ENCODE results near the gene DPPA3.
"Not testable (repeated sequence)": the region's sequence is repeated elsewhere in the genome, so short reads cannot be mapped to it uniquely, and the experiment has no call there.

The DPPA3 gene

DNA sequence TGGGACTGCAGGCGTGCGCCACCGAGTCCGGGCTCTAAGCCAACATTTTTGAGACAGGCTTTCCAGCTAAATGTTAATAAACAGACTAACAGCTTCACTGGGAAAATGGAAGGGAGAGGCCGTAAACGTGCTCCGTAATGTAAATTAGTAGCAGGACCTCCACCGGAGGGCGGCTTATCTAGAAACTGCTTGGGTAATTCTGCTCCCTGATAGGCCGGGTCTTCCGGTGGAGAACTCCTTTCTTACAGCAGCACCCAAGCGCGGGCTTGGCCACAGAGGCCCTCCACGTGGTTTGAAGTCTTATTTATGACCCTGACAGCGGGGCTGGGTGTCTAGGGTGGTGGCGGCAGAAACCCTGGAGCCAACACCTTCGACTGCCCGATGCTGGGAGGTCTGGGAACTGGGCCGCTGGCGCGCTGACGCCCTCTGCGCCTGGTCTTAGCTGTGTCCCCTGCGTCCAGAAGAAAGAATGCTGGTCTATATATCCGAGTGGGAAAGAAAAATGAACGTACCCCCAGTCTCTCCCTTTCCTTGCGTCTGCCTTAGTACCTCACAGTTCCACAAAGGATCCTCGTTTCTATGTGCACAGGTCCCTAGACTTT lies 1.7 kb downstream of the DPPA3 start:
- Mint-ChIP-seq H3K27ac (no peak overlapping the region), H3K36me3 (ENCODE audit: low read depth) (no peaks in the 10 kb centered on the region), H3K4me3 (no peak overlapping the region), H3K9me3 (peaks cover 16% of the 10 kb centered on the region), H3K4me1 (peaks cover 20% of the 10 kb centered on the region), H3K27me3 (ENCODE audit: low read depth, poor library complexity) (no peaks in the 10 kb centered on the region)
- no peak for DNase-seq
- TF ChIP-seq, protein P1, sequence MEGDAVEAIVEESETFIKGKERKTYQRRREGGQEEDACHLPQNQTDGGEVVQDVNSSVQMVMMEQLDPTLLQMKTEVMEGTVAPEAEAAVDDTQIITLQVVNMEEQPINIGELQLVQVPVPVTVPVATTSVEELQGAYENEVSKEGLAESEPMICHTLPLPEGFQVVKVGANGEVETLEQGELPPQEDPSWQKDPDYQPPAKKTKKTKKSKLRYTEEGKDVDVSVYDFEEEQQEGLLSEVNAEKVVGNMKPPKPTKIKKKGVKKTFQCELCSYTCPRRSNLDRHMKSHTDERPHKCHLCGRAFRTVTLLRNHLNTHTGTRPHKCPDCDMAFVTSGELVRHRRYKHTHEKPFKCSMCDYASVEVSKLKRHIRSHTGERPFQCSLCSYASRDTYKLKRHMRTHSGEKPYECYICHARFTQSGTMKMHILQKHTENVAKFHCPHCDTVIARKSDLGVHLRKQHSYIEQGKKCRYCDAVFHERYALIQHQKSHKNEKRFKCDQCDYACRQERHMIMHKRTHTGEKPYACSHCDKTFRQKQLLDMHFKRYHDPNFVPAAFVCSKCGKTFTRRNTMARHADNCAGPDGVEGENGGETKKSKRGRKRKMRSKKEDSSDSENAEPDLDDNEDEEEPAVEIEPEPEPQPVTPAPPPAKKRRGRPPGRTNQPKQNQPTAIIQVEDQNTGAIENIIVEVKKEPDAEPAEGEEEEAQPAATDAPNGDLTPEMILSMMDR (IDR thresholded peaks at IDR 0.05), result no peak

DNA sequence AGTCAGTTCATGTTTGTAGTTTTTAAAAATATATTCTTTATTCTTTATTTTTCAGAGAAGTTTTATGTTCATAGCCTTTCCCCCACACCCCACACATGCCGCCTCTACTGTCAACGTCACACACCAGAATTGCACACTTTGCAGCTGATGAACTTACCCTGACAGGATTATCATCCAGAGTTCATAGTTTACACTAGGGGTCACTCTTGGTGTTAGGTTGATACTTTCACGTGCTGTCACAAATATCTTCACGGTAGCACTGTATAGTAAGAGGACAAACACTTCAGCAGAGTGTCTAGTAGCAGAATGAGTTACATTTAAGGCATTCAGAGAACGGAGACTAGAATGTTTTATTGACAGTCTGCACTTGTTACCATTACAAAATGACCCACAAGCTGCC lies 5.1 kb downstream of the DPPA3 start:
- Mint-ChIP-seq H3K27ac (no peak overlapping the region), H3K9me3 (peaks cover 11% of the 10 kb centered on the region), H3K27me3 (ENCODE audit: low read depth, poor library complexity) (no peaks in the 10 kb centered on the region), H3K36me3 (ENCODE audit: low read depth) (no peaks in the 10 kb centered on the region), H3K4me3 (no peak overlapping the region), H3K4me1 (peaks cover 9% of the 10 kb centered on the region)
- DNase-seq, result no peak
- TF ChIP-seq, protein P1 (IDR thresholded peaks at IDR 0.05), result no peak

DNA sequence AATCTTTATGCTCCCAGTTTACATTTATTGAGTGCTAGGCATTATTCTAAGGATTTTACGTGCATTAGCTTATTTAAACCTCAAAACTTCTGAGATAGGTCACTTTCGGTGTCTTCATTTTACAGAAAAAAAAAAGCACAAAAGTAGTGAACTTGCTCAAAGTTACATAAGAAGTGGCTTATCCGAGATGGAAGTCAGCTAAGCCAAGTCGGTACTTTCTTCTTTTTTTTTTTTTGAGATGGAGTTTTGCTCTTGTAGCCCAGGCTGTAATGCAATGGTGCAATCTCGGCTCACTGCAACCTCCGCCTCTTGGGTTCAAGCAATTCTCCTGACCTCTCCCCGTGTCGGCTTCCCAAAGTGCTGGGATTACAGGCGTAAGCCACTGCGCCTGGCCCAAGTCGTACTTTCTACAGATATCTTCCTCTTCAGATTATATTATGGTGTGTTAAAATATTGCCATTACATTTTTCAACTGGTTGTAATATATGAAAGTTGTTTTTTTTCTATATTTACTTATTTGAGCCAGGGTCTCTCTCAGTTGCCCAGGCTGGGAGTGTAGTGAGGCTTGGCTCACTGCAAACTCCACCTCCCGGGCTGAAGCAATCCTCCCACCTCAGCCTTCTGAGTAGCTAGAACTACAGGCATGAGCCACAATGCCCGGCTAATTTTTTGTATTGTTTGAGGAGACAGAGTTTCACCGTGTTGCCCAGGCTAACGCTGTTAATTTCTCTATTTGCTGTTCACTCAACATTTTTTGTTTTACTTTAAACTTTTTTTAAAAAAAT lies 8.9 kb downstream of the DPPA3 start:
- H3K27me3 Mint-ChIP-seq (ENCODE audit: low read depth, poor library complexity), result no peaks in the 10 kb centered on the region
- peaks cover 3% of the 10 kb centered on the region for H3K9me3 Mint-ChIP-seq
- H3K36me3 Mint-ChIP-seq (ENCODE audit: low read depth), result no peaks in the 10 kb centered on the region

DNA sequence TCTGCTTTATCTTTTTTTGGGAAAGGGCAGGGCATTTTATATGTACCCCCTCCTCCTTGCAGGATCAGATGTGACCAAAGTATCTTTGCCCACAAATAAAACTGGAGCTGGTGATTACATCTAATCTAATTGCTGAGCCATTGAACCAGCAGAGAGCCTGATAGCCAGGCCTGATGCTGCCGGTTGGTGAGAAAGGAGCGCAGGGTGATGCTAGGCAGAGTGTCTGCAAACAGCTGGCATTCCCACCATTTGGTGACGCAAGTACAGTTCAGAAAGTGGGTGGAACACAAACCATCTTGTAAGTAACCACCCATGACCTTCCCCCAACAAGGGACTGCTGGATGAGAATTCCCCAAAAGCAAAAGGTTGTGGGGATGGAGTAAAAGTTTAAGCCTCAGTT lies 12.7 kb downstream of the DPPA3 start:
- no peak overlapping the region for H3K27ac Mint-ChIP-seq

More for the DNA sequence above, 8.9 kb downstream of the DPPA3 start:
- peaks cover 9% of the 10 kb centered on the region for H3K4me1 Mint-ChIP-seq
- no peak for DNase-seq
- H3K4me3 Mint-ChIP-seq, result no peak overlapping the region
- TF ChIP-seq, protein P1 (IDR thresholded peaks at IDR 0.05), result no peak
- no peak overlapping the region for H3K27ac Mint-ChIP-seq

DNA sequence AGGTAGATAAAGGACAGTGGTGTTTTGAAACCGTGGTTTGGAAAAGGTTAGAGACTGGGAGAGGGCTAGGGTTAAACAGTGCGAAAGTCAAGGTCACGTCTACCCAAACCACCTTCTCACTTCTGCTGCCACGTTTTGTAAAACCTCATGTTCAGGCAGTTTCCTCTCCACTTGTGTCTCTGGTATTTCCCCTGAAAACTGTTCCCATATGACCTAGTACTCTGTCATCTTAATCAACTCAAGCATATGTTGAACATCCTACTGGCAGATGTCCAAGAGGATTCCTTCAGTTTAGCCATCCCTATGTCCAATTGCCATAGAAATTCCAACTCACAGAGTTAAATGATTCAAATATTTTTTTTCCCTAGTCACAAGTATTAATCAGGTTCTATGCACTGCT lies 18.5 kb downstream of the DPPA3 start:
- no peak overlapping the region for H3K27ac Mint-ChIP-seq
- no peak overlapping the region for H3K4me3 Mint-ChIP-seq
- no peak for DNase-seq
- peaks cover 24% of the 10 kb centered on the region for H3K4me1 Mint-ChIP-seq
- peaks cover 4% of the 10 kb centered on the region for H3K36me3 Mint-ChIP-seq (ENCODE audit: low read depth)
- H3K27me3 Mint-ChIP-seq (ENCODE audit: low read depth, poor library complexity), result no peaks in the 10 kb centered on the region
- peaks cover 23% of the 10 kb centered on the region for H3K9me3 Mint-ChIP-seq
- TF ChIP-seq, protein P1 (IDR thresholded peaks at IDR 0.05), result no peak

More for the DNA sequence above, 12.7 kb downstream of the DPPA3 start:
- Mint-ChIP-seq H3K9me3 (peaks cover 23% of the 10 kb centered on the region), H3K4me1 (no peaks in the 10 kb centered on the region), H3K27me3 (ENCODE audit: low read depth, poor library complexity) (no peaks in the 10 kb centered on the region), H3K36me3 (ENCODE audit: low read depth) (peaks cover 4% of the 10 kb centered on the region), H3K4me3 (no peak overlapping the region)
- TF ChIP-seq, protein P1 (IDR thresholded peaks at IDR 0.05), result no peak
- DNase-seq, result no peak

DNA sequence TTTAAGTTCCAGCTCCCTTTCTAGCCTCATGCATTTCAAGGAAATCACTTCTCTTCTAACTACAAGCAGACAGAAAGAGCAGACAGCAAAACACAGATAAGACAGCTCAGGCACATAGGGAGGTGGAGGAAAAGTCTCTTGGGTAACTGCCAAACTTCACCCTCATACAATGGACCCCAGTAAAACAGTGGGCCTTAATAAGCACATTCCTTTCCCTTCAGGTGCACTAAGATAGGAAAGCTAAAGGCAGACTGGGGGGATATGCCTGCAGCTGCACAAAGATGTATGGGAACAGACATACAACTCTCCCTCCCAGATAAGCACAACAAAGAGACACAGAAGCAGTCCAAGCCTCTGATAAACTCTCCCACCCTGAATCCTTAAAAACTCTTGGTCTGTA lies 19.8 kb downstream of the DPPA3 start:
- not testable (repeated sequence) for H3K36me3 Mint-ChIP-seq (ENCODE audit: low read depth); H3K27me3 Mint-ChIP-seq (ENCODE audit: low read depth, poor library complexity); DNase-seq
- Mint-ChIP-seq H3K27ac (peak overlapping the region; percentile 60), H3K4me1 (peaks cover 24% of the 10 kb centered on the region), H3K9me3 (peaks cover 18% of the 10 kb centered on the region), H3K4me3 (peak overlapping the region; percentile 14)
